ENCODE data around the gene MACROH2A1. TPM values are rescaled to one million over a fixed set of nuclear protein-coding genes. Genes with fewer than 3 reads are reported as not detected.

Gene MACROH2A1
- total and polyA plus RNA-seq, 2 experiments from 2014 or later: 115 to 125 TPM

- Histone ChIP-seq H3F3A (ENCODE audit: insufficient read depth) (peaks cover 22% of the 10 kb centered on the region), H3K79me2 (ENCODE audit: insufficient read depth) (peaks cover 93% of the 10 kb centered on the region), H3K9me3 (ENCODE audit: low read depth) (no peaks in the 10 kb centered on the region), H3K4me3 (no peak overlapping the region), H3K4me1 (ENCODE audit: insufficient read depth) (peaks cover 33% of the 10 kb centered on the region), H3K4me2 (ENCODE audit: unreplicated experiment) (peak overlapping the region; percentile 22), H3K9me2 (ENCODE audit: insufficient read depth) (no peaks in the 10 kb centered on the region), H3K27me3 (replicated peaks; ENCODE audit: insufficient read depth) (no peaks in the 10 kb centered on the region), H3K36me3 (ENCODE audit: low read depth) (peaks cover 16% of the 10 kb centered on the region; the same call in 1 of the 2 replicates), H4K20me1 (ENCODE audit: insufficient read depth) (no peaks in the 10 kb centered on the region), H3K9ac (no peak overlapping the region), H3K27ac (peak overlapping the region; percentile 75), H2AFZ (no peak overlapping the region)
- DNase-seq: no peak
- no peak for TF ChIP-seq EZH2 (IDR thresholded peaks at IDR 0.05; ENCODE audit: insufficient read depth, poor library complexity, severe bottlenecking)
- TF ChIP-seq EZH2phosphoT487 (IDR thresholded peaks at IDR 0.05; ENCODE audit: insufficient read depth, low read depth): no peak
- in situ Hi-C loops (cut with MboI): no loop called here
- 79 to 81% methylated on average over 10 of the region's 10 CpGs for WGBS, 2 experiments (ENCODE audit: low coverage in 1 of 2, low lambda C conversion rate in 2 of 2, missing lambda C conversion rate in 2 of 2)
Measured at GRCh38 chr5:135372654-135373381, 26.2 kb downstream of the MACROH2A1 start.

- H3K4me2 ChIP-seq (ENCODE audit: unreplicated experiment): peak overlapping the region; percentile 22
- H3K36me3 ChIP-seq (ENCODE audit: low read depth): peaks cover 21% of the 10 kb centered on the region; the same call in 1 of the 2 replicates
- peaks cover 22% of the 10 kb centered on the region for H3F3A ChIP-seq (ENCODE audit: insufficient read depth)
- peak overlapping the region; percentile 75 for H3K27ac ChIP-seq
- peak overlapping the region; percentile 23; the same call in 1 of the 2 replicates for H3K9ac ChIP-seq
- peaks cover 33% of the 10 kb centered on the region for H3K4me1 ChIP-seq (ENCODE audit: insufficient read depth)
- no peak overlapping the region for H2AFZ ChIP-seq
- H3K4me3 ChIP-seq: no peak overlapping the region
- no peaks in the 10 kb centered on the region for H3K9me3 ChIP-seq (ENCODE audit: low read depth)
- WGBS, 2 experiments (ENCODE audit: low coverage in 1 of 2, low lambda C conversion rate in 2 of 2, missing lambda C conversion rate in 2 of 2): 58 to 59% methylated on average over 4 of the region's 4 CpGs
- peak; percentile 82 for DNase-seq
- H3K9me2 ChIP-seq (ENCODE audit: insufficient read depth): no peaks in the 10 kb centered on the region
- H3K27me3 ChIP-seq (replicated peaks; ENCODE audit: insufficient read depth): no peaks in the 10 kb centered on the region
- H3K79me2 ChIP-seq (ENCODE audit: insufficient read depth): peaks cover 93% of the 10 kb centered on the region
- in situ Hi-C loops (cut with MboI): no loop called here
- H4K20me1 ChIP-seq (ENCODE audit: insufficient read depth): no peaks in the 10 kb centered on the region
- TF ChIP-seq EZH2 (IDR thresholded peaks at IDR 0.05; ENCODE audit: insufficient read depth, poor library complexity, severe bottlenecking) (no peak), EZH2phosphoT487 (IDR thresholded peaks at IDR 0.05; ENCODE audit: insufficient read depth, low read depth) (no peak)
Measured at GRCh38 chr5:135371622-135372232, 27.3 kb downstream of the MACROH2A1 start.

DNA sequence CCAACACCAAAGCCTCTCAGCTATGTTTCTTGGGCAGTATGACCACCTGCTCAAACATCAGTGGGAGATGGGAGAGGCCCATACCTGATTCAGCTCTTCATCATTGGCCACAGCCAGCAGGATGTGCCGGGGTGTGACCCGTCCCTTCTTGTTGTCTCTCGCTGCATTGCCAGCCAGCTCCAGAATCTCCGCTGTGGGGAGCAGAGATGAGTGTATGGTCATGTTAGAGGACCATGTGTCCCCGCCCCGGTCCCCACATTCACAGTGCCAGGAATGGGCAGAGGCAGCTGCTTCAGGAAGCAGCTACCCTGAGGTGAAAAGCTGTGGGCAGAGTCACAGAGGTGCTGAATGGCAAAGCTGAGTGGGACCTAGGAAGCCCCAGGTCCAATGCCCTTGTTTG is 29.1 kb downstream of the MACROH2A1 start:
- no peak overlapping the region for H3K27ac ChIP-seq
- no peaks in the 10 kb centered on the region for H3K27me3 ChIP-seq (replicated peaks; ENCODE audit: insufficient read depth)
- peaks cover 21% of the 10 kb centered on the region; the same call in 1 of the 2 replicates for H3K36me3 ChIP-seq (ENCODE audit: low read depth)
- H3F3A ChIP-seq (ENCODE audit: insufficient read depth): peaks cover 22% of the 10 kb centered on the region
- H3K9ac ChIP-seq: no peak overlapping the region
- in situ Hi-C loops (cut with MboI): no loop called here
- H2AFZ ChIP-seq: no peak overlapping the region
- no peak overlapping the region for H3K4me3 ChIP-seq
- DNase-seq: no peak
- peaks cover 25% of the 10 kb centered on the region for H3K4me1 ChIP-seq (ENCODE audit: insufficient read depth)
- H4K20me1 ChIP-seq (ENCODE audit: insufficient read depth): no peaks in the 10 kb centered on the region
- no peaks in the 10 kb centered on the region for H3K9me3 ChIP-seq (ENCODE audit: low read depth)
- H3K9me2 ChIP-seq (ENCODE audit: insufficient read depth): no peaks in the 10 kb centered on the region
- 99 to 100% methylated on average over 6 of the region's 6 CpGs for WGBS, 2 experiments (ENCODE audit: low coverage in 1 of 2, low lambda C conversion rate in 2 of 2, missing lambda C conversion rate in 2 of 2)
- H3K79me2 ChIP-seq (ENCODE audit: insufficient read depth): peaks cover 89% of the 10 kb centered on the region
- no peak for TF ChIP-seq EZH2 (IDR thresholded peaks at IDR 0.05; ENCODE audit: insufficient read depth, poor library complexity, severe bottlenecking)
- no peak for TF ChIP-seq EZH2phosphoT487 (IDR thresholded peaks at IDR 0.05; ENCODE audit: insufficient read depth, low read depth)
- H3K4me2 ChIP-seq (ENCODE audit: unreplicated experiment): no peak overlapping the region

- Histone ChIP-seq H2AFZ (no peak overlapping the region), H3K27ac (no peak overlapping the region), H3K4me2 (ENCODE audit: unreplicated experiment) (no peak overlapping the region), H3K27me3 (replicated peaks; ENCODE audit: insufficient read depth) (no peaks in the 10 kb centered on the region), H3F3A (ENCODE audit: insufficient read depth) (peaks cover 18% of the 10 kb centered on the region), H3K9me3 (ENCODE audit: low read depth) (no peaks in the 10 kb centered on the region), H4K20me1 (ENCODE audit: insufficient read depth) (no peaks in the 10 kb centered on the region), H3K4me3 (no peak overlapping the region), H3K9me2 (ENCODE audit: insufficient read depth) (no peaks in the 10 kb centered on the region), H3K9ac (no peak overlapping the region), H3K4me1 (ENCODE audit: insufficient read depth) (peaks cover 20% of the 10 kb centered on the region), H3K79me2 (ENCODE audit: insufficient read depth) (peaks cover 82% of the 10 kb centered on the region), H3K36me3 (ENCODE audit: low read depth) (peaks cover 25% of the 10 kb centered on the region; the same call in 1 of the 2 replicates)
- in situ Hi-C loops (cut with MboI): no loop called here
- no peak for TF ChIP-seq EZH2phosphoT487 (IDR thresholded peaks at IDR 0.05; ENCODE audit: insufficient read depth, low read depth)
- no peak for TF ChIP-seq EZH2 (IDR thresholded peaks at IDR 0.05; ENCODE audit: insufficient read depth, poor library complexity, severe bottlenecking)
- no peak for DNase-seq
- 86 to 89% methylated on average over 4 of the region's 4 CpGs for WGBS, 2 experiments (ENCODE audit: low coverage in 1 of 2, low lambda C conversion rate in 2 of 2, missing lambda C conversion rate in 2 of 2)
Measured at GRCh38 chr5:135367554-135367953, 31.5 kb downstream of the MACROH2A1 start.
